DMS53 (cell line): ENCODE results near the gene CDKAL1.
A peak's percentile ranks its signal among the peaks of the same experiment; 100 is the strongest.

Experiments
- DNase-seq: peaks from one replicate; lab custom pipeline; 2025; lab: John Stamatoyannopoulos, UW

CDKAL1 gene

DNA sequence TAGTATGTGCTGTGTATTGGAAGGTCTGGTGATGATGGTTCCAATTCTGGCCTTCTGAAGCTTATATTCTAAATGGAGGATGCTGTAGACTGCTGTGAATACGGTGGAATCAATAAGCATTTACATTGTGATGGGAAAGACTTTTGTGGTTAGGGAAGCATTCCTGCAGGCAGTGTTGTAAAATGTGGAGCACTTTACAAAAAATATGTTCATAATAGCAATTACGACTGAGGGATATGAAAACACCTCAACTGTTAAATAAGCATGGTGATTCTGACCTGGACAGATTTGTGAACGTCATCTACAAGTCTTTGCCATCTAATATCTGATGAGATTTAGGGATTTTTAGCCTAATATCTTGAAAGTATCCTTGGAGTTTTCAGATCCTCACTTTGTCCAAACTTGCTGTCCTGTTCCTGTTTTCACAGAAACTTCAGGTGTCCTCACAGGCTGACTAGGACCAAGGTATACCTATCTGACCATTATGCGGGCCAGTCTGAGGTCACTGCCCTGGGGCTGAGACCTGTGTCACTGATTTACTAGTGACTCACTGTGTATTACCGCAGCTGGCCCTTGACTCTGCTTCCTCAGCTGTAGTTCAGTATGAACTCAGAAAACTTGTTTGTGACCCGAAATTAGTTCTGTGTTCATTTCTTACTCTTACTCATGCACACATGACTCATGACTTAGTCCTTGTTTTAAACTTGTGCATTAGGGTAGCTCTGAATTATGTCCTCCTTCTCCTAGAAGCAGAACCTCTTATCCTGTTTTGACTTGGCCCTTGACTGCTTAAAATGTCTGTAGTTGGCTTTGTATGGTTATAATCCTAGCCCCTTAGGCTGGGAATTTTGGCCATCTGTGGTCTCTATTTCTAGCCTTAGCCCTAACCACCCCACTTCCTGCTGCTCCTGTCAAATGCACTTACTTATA lies 343.0 kb downstream of the CDKAL1 start:
- peak; percentile 94 for DNase-seq

DNA sequence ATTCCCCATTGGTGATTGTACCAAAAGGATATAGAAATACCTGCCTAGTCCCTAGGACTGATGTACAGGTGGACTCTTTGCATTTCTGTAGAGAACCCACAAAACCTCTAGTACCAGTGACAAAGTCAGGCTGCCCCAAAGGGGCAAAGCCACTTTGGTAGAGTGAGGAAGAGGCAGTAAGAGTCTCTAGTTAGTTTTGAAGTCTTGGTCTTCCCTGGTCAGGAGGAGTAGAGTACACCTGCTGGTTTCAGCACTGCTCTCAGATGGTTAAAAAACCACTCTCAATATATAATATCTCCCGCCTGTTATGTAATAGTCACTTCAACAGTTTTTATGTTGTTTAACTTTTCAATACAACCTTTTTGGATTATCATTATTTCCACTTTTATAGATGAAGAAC lies 344.9 kb downstream of the CDKAL1 start:
- no peak for DNase-seq

DNA sequence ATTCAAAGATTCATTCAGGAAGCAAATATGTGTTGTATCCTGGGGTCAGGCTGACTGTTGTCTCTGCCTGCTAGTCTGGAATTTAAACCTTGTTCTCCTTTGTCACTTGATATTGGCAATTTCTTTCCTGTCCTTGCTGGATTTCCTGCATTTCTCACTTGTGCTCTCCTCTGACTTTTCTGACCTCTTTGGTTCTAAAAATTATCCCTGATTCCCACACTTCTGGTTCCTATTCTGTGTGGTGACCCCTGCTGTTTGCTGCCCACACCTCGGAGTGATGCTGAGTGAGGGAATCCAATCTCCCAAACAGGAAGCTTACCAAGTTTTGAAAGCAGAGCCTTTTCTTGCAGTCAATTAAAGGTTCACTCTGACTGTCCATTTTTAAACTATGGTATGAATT lies 345.3 kb downstream of the CDKAL1 start:
- no peak for DNase-seq

DNA sequence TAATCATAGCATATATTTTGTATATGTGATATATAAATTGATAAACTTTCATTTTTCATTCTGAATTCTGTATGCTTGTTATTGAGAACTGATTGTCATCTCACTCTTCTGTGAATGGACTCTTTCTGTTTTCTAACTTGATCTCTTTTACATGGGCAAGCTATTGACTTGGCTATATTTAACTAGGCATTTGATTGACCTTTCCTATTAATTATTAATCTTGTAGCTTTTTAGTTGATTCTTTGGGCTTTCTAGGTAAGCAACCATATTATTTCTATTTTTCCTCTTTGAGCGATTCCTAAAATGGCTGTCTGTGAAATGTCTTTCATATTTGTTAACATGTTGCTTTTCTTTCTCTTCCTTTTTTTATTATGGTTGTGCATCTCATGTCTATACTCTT lies 347.1 kb downstream of the CDKAL1 start:
- DNase-seq: peak; percentile 5

DNA sequence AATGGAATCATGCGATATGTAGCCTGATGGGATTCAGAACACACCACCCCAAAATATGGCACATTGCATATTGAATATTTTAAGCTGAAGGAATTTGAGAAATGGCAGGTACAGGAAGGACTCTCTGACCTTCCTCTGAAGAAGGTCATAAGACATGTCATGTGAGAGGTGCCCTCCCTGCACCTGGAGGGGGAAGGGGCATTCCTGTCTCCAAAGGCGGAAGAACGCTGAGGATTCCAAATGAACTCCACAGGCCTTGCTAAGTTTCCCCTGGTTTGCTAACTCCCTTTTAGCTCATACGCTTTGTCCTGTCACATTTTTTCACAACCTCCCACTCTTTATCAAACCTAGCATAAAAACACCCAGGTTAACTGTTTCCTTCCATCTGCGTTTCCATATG lies 347.8 kb downstream of the CDKAL1 start:
- DNase-seq: no peak

DNA sequence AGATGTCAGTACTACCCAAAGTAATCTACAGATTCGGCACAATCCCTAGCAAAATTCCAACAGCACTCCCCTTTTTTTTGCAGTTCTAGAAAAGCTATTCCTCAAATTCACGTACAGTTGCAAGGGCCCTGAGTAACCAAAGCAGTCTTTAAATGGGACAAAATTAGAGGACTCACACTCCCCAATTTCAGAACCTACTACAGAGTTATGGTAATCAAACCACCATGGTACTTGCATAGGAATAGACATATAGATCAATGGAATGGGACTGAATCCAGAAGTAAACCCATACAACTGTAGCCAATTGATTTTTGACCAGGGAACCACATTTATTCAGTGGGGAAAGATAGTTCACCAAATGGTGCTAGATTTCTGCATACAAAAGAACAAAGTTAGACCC lies 350.8 kb downstream of the CDKAL1 start:
- no peak for DNase-seq

DNA sequence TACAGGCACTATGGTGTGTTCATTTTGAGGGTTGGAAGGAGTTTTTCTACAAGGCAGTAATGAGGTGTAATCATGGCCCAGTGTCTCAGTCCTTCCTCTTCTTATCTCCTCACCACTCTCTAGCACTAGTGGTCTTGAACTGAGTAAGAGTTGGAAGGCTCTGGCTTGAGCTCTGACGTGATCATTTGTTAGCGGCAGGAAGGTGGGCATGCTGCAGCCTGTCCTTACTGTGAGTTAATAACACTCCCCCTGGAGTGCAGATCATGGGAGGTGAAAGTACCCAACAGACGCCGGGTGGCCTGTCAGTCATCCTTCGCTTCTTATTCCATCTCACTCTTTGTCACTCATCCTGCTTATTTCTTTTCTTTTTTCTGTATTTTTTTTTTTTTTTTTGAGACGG lies 356.9 kb downstream of the CDKAL1 start:
- DNase-seq: no peak

DNA sequence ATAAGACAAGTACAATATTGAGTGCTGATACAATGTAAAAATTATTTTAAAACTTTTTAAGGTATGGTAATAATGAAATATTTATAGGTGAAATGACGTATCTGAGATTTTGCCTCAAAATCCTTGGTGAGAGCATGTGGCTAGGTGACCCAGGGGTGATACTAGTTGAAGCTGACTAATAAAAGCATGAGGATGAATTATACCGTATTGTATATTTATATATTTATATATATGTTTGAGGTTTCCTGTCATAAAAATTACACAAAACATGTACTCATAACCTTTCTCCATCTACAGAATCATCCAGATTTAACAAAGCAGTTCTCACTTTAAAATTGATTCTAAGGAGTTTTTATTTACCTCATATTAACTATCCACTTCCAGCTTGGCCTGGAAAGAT lies 358.1 kb downstream of the CDKAL1 start:
- peak; percentile 49 for DNase-seq

DNA sequence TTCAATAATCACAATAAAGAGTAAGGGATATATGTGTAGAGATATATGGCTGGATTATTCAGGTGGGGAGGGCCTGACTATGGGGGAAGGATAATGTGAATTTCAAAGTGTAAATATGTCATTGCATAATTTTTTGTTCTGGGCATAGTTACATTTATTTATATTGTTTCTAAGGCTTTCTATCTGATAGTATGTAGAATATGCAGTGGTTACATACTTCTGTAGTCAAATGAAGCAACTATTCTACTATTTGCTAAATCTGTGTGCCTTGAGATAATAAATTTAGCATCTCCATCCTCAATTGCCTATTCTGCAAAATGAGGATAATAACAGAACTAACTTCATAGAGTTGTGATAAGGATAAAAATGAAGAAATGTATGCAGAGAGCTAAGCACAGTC lies 359.2 kb downstream of the CDKAL1 start:
- DNase-seq: no peak

DNA sequence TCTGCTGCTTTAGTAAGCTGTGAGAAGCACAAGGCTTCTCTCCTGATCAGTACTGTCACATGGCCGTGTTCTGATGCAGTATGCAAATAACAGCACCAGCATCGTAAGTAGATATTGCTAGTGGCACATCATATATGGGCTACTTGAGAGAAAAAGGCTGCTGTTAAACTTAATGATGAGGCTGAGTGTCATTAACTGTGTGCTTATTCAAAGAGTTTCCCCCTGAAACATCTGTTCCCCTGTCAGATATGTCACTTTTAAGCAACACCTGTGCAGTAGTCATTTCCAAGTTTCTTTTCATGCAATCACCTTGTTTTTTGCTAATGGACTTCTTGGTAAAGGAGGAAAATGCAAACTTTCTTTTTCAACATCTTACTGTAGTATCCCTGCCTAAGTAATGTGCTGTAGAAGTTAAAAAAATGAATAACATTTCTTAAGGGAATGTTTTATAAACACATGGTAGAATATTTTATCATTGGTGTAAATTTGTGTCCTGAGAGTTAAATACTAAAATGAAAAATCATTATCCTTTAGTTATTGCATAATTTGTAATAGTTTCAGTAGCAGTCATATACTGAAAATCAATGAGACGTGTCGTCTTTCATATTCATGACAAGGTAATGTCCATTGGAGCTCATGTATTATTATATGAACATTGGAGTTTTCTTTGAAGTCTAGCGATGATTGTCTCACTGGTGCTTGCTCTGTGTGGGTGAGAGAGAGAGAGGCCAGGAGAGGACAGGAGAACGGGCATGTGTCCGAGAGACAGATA lies 366.3 kb downstream of the CDKAL1 start:
- no peak for DNase-seq

DNA sequence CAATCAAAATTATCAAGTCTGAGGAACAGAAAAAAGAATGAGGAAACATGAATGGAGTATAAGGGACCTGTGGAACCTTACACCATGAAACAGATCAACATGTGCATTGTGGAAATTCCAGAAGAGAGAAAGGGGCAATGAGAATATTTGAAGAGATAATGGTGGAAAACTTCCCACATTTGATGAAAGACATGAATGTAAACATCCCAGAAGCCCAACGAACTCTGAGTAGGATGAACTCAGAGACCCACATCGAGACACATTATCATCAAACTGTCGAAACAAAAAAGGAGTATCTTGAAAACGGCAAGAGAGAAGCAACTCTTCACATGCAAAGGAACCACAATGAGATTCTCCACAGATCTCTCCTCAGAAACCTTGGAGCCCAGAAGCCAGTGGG lies 371.1 kb downstream of the CDKAL1 start:
- DNase-seq: no peak

DNA sequence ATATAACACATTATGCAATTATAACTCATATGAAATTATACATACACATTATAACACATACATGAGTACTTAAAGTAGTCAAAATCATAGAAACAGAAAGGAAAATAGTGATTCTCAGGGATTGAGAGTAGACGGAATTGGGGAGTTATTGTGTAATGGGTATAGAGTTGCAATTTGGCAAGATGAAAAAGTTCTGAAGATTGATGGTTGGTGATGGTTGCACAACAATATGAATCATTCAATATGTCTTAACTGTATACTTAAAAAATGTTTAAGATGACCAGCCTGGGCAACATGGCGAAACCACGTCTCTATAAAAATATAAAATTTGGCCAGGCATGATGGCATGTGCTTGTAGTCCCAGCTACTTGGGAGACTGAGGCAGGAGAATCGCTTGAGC lies 372.7 kb downstream of the CDKAL1 start:
- no peak for DNase-seq

DNA sequence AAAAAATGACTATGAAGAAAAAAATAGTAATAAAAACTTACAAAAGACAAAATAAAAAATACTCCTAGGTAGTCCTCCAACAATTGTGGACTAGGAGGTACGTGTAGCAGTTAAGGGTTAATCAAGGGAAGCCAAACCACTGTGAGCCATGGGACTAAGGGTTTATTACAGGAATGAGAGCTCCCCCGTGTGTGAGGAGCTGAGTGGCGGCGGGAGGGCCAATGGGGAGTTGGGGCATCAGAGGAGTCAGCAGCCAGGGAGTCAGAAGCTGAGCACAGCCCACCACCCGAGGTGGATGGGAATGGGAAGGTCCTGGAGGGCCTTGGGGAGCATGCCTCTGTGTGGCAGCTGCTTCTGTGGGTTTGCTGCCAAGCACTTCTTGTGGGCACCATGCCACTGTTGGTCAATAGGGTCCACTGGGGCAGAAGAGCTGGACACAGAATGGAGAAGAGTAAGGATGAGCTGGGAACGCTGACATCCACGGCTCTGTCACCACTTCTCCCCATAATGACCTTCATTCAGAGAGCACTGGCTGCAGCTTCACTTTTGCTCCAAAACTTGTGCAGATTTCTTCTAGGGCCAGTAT lies 373.3 kb downstream of the CDKAL1 start:
- DNase-seq: no peak

DNA sequence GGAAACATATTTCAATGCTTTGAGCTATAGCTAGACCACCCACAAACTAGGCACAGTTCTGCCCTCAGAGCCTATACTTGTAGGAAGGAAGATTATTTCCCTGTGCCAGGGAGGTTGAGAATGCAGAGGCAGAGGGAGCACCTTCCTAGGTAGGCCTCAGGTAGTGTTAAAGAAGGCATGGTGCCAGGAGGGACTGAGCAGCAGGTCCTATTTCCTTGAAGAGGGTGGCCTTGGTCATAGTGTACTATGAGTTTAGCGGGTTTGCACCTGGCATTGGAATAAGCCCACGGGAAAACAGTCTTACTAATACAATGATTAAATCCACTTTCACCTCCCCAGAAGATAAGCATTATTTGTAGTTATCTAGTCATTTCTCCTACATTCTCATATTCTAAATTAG lies 375.4 kb downstream of the CDKAL1 start:
- peak; percentile 6 for DNase-seq

DNA sequence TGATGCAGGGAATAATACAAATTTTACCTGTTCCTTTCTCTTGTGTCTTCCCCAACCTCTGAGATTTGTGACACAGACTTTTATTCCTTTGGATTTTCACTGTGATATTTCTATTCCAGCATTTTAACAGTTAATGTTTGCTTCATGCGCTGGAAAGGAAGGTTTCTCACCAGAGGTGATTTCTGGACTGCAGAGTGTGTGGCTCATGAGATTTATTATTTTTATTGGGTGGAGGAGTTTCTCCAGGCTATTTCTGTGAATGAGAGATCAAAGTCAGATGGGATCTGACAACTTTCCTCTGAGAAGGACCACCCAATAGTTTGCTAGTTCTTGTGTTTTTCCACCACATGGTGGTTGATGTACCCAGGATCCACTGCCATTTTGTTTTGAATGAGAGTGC lies 377.5 kb downstream of the CDKAL1 start:
- DNase-seq: no peak

DNA sequence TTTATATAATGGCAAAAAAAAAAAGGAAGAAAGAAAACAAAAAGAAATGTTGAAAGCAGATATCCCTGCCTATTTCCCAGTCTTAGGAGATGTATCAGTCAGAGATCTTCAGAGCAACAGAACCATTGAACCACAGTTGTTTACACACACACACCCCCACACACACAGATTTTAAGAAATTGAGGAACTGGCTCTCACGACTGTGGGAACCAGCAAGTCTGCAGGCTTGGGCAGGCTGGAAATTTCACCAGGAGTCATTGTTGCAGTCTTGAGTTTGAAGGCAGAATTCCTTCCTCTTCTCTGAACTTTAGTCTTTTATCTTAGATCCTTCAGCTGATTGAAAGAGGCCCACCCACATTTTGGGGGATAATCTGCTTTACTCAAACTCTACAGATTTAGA lies 380.9 kb downstream of the CDKAL1 start:
- DNase-seq: no peak

DNA sequence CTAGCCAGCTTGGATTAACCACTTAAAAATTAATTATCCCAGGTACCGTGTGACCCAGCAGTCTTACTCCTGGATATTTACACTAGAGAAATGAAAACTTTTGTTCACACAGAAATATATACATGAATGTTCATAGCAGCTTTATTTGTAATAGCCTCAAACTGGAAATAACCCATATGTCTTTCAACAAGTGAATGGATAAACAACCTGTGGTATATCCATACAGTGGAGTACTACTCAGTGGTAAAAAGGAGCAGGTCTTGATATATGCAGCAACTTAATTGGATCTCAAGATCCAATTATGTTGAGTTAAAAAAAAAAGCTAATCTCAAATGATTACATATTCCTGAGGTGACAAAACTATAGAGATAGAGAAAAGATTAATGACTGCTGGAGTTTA lies 381.4 kb downstream of the CDKAL1 start:
- DNase-seq: no peak

DNA sequence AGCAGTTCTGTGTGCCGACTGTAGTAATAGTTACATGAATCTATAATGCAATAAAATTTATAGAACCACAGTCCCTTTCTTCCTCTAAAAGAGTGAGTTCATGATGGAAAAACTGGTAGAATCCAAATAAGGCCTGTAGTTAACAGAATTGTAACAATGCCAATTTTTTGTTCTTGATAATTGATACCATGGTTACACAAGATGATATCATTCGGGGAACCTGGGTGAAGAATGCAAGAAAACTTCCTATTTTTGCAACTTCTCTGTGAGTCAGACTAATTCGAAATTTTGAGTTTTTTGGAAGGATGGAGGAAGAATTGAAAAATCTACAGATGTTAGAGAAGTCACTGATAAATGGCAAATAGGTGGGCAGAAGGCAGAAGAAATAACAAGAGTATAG lies 381.8 kb downstream of the CDKAL1 start:
- no peak for DNase-seq

DNA sequence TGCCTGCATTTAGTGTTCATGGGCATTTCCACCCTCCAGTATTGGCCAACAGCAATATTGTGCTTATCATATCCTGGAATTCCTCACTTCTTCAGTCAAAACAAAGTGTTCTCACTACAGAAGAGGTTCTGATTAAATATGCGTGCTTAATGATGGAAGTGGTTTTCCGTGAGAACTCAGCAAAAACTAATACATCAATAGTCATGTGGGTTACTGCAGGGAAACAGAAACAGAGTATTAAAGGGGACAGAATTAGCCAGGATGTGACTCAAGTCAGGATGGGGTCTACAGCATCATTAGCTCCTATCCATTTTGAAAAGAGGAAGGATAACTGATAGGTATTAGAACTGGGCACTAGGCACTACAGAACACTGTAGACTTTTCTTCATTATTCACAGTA lies 384.6 kb downstream of the CDKAL1 start:
- no peak for DNase-seq

DNA sequence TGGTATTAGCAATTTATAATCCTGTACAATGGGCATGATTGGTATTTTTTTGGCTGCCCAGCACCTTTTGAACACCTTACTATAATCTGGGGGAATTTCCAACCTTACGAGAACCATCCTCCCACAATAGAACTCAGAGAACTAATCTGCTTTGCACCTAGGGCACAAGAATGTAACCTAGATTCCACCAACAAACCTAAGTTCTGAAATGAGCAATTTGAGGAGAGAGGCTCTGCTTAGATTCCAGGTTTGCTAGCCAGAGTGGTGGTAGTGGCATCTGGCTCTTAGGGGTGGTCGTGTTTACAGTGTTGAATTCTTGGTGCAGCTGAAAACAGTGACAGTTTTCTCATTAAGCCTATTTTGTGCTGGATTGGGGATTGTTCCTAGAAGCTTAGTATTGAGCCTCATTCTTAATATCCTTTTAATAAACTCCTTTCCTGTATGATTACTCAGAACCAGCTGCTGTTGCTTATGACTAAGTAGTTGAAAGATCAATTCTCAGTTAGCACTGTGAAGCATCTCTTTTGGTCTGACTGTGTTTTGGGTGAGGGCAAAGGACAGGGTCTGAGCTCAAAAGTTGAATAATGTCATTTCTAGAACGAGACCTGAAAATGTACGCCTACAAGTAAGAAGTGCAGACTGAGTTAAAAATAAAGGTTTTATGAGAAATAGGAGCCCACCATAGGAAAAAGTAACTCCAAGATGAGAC lies 385.6 kb downstream of the CDKAL1 start:
- no peak for DNase-seq

DNA sequence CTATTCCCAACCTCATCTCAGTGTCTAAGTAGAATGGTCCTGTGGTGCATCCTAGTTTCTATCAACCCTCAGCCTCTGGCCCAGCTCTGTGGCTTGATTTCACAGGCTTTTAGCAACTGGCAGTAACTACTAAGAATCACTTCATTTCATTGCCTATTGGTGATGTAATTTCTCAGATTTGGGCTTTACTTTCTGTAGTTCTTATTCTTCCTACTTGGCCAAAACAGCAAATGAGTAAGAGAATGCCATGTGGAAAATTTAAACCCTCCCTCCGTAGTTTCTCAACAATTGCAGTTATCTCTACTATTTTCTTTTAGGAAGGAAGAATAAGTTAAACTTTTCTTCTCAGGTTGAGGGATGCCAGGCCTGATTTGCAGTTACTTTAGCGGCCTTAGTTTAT lies 387.3 kb downstream of the CDKAL1 start:
- no peak for DNase-seq

DNA sequence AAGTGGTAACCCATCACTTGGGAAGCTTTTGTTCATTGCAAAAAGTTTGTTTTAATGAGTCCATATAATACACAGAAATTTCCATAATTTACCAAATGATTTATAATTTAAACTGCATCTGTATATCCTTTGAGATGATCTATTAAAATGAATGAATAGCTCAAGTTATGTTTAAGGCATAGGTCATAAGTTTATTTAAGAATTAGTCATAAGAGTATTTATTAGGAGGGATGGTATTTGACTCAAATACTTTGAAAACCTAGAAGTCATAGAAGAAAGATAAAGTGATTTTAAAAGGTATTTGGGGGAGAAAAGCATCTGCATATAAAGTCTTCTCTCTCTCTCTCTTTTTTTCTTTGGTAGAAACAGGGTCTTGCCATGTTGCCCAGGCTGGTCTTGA lies 388.5 kb downstream of the CDKAL1 start:
- DNase-seq: no peak
